Measurements from ENCODE around the gene SETD4.

SETD4 gene

GRCh38 chr21:36005879-36006400, 54.4 kb downstream of the SETD4 start:
- DNase-seq, result no peak

- no peak for DNase-seq
These were observed 55.3 kb downstream of the SETD4 start for GRCh38 chr21:36005018-36005417.

- DNase-seq, result no peak
These were observed 55.9 kb downstream of the SETD4 start for GRCh38 chr21:36004441-36004840.

GRCh38 chr21:36003776-36004175, 56.5 kb downstream of the SETD4 start:
- no peak for DNase-seq

GRCh38 chr21:35996217-35996616, 64.1 kb downstream of the SETD4 start:
- DNase-seq, result no peak

- DNase-seq, result no peak
These were observed 64.7 kb downstream of the SETD4 start for GRCh38 chr21:35995522-35996088.

- DNase-seq, result no peak
These were observed 65.7 kb downstream of the SETD4 start for GRCh38 chr21:35994613-35995012.

GRCh38 chr21:35993875-35994490, 66.3 kb downstream of the SETD4 start:
- no peak for DNase-seq

- DNase-seq, result no peak
These were observed 69.2 kb downstream of the SETD4 start for GRCh38 chr21:35991131-35991530.

GRCh38 chr21:35990609-35991008, 69.7 kb downstream of the SETD4 start:
- DNase-seq, result no peak

- DNase-seq, result no peak
These were observed 71.1 kb downstream of the SETD4 start for GRCh38 chr21:35989138-35989735.

GRCh38 chr21:35988416-35989137, 71.7 kb downstream of the SETD4 start:
- DNase-seq, result no peak

- no peak for DNase-seq
These were observed 72.9 kb downstream of the SETD4 start for GRCh38 chr21:35987475-35987874.

- no peak for DNase-seq
These were observed 75.5 kb downstream of the SETD4 start for GRCh38 chr21:35984654-35985361.
